OCI-LY3 (cell line): ENCODE data around the gene PTGER4.
"Not testable (repeated sequence)": the region's sequence is repeated elsewhere in the genome, so short reads cannot be mapped to it uniquely, and the experiment has no call there.

ENCODE experiments used
- H2AFZ ChIP-seq: fragments of 200-600, 300-600 bp; shearing (Covaris generic); 2 replicates; pipeline ENCODE4 v1.6.0; 2014; ENCODE audit warnings: antibody characterized with exemption, low read depth, low read length
- H3K27ac ChIP-seq: fragments of 200-600, 300-600 bp; sonication (generic); 2 replicates; pipeline ENCODE4 v1.5.1; 2014; ENCODE audit warnings: mild to moderate bottlenecking, low read length, moderate library complexity, mixed read lengths
- H3K27me3 ChIP-seq: fragments of 200-600, 300-600 bp; sonication (generic); 2 replicates; pipeline ENCODE4 v1.6.1; 2014; ENCODE audit warnings: low read depth, low read length, mixed read lengths
- H3K36me3 ChIP-seq: fragments of 200-600, 300-600 bp; sonication (generic); replicated peaks from 2 replicates; pipeline ENCODE3; 2014; ENCODE audit warnings: low read depth, low read length, mixed read lengths
- H3K4me1 ChIP-seq: fragments of 300-600, 200-600 bp; sonication (generic); 2 replicates; pipeline ENCODE4 v1.6.1; 2014; ENCODE audit warnings: low read length, mixed read lengths
- H3K4me2 ChIP-seq: fragments of 200-600, 300-600 bp; sonication (generic); 2 replicates; pipeline ENCODE4 v1.6.1; 2014; ENCODE audit warnings: low read length, mixed read lengths
- H3K4me3 ChIP-seq: fragments of 300-600, 200-600 bp; sonication (generic); 2 replicates; pipeline ENCODE4 v1.5.1; 2014; ENCODE audit warnings: antibody characterized with exemption, mild to moderate bottlenecking, low read length, moderate library complexity
- H3K79me2 ChIP-seq: fragments of 300-600, 200-600 bp; shearing (Covaris generic); 2 replicates; pipeline ENCODE4 v1.6.1; 2014; ENCODE audit warnings: mild to moderate bottlenecking, low read length, mixed read lengths
- H3K9ac ChIP-seq: fragments of 300-600, 200-600 bp; shearing (Covaris generic); 2 replicates; pipeline ENCODE4 v1.6.0; 2014; ENCODE audit warnings: mild to moderate bottlenecking, low read length, moderate library complexity
- H3K9me3 ChIP-seq: fragments of 200-600, 300-600 bp; shearing (Covaris generic); 2 replicates; pipeline ENCODE4 v1.6.1; 2014; ENCODE audit warnings: low read length, mixed read lengths; ENCODE audit not compliant: insufficient read depth
- H4K20me1 ChIP-seq: fragments of 200-600, 300-600 bp; sonication (generic); 2 replicates; pipeline ENCODE4 v1.6.1; 2016; ENCODE audit warnings: low read length, mixed read lengths; ENCODE audit not compliant: insufficient read depth
- EZH2phosphoT487 ChIP-seq: fragments of 200-600 bp; shearing (Covaris generic); IDR thresholded peaks from 2 replicates; pipeline ENCODE4 v1.6.1; 2018; ENCODE audit warnings: antibody characterized with exemption, mixed run types, low read depth
- TF ChIP-seq, protein P1 (sequence below): fragments of 200-600, 300-600 bp; sonication (generic); IDR thresholded peaks from 2 replicates; pipeline ENCODE4 v1.5.1; 2014; ENCODE audit warnings: antibody characterized with exemption, low read length, low read depth

Gene PTGER4

DNA sequence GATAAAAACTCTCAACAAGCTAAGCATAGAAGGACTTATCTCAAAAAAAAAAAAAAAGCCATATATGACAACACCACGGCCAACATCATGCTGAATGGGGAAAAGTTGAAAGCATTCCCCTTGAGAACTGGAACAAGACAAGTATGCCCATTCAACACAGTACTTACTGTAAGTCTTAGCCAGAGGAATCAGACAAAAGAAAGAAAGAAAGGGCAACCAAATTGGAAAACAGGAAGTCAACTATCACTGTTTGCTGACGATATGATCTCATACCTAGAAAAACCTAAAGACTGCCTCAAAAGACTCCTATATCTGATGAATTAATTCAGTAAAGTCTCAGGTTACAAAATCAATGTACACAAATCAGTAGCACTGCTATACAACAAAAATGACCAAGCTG is 24.6 kb upstream of the PTGER4 start:
- H3K27me3 ChIP-seq: no peaks in the 10 kb centered on the region
- no peak overlapping the region for H3K27ac ChIP-seq
- H3K4me2 ChIP-seq: no peak overlapping the region
- H3K36me3 ChIP-seq: no peaks in the 10 kb centered on the region
- H3K79me2 ChIP-seq: no peaks in the 10 kb centered on the region
- no peak for TF ChIP-seq EZH2phosphoT487
- TF ChIP-seq, protein P1, sequence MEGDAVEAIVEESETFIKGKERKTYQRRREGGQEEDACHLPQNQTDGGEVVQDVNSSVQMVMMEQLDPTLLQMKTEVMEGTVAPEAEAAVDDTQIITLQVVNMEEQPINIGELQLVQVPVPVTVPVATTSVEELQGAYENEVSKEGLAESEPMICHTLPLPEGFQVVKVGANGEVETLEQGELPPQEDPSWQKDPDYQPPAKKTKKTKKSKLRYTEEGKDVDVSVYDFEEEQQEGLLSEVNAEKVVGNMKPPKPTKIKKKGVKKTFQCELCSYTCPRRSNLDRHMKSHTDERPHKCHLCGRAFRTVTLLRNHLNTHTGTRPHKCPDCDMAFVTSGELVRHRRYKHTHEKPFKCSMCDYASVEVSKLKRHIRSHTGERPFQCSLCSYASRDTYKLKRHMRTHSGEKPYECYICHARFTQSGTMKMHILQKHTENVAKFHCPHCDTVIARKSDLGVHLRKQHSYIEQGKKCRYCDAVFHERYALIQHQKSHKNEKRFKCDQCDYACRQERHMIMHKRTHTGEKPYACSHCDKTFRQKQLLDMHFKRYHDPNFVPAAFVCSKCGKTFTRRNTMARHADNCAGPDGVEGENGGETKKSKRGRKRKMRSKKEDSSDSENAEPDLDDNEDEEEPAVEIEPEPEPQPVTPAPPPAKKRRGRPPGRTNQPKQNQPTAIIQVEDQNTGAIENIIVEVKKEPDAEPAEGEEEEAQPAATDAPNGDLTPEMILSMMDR: no peak
- H3K9me3 ChIP-seq: no peaks in the 10 kb centered on the region
- H2AFZ ChIP-seq: no peak overlapping the region
- H3K4me1 ChIP-seq: peaks cover 10% of the 10 kb centered on the region
- H3K9ac ChIP-seq: no peak overlapping the region
- no peaks in the 10 kb centered on the region for H4K20me1 ChIP-seq
- no peak overlapping the region for H3K4me3 ChIP-seq

DNA sequence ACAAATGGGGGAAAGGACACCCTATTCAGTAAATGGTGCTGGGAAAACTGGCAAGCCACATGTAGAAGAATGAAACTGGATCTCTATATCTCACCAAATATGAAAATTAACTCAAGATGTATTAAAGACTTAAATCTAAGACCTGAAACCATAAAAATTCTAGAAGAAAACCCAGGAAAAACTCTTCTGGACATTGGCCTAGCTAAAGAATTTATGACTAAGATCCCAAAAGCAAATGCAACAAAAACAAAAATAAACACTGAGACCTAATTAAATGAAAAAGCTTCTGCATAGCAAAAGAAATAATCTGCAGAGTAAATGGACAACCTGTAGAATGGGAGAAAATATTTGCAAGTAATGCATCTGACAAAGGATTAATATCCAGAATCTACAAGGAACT is 23.6 kb upstream of the PTGER4 start:
- H3K4me1 ChIP-seq, H3K4me2 ChIP-seq, H3K36me3 ChIP-seq, H3K27me3 ChIP-seq, H3K79me2 ChIP-seq, H3K27ac ChIP-seq, H3K9me3 ChIP-seq, H4K20me1 ChIP-seq, H3K4me3 ChIP-seq, H2AFZ ChIP-seq, H3K9ac ChIP-seq: not testable (repeated sequence)

DNA sequence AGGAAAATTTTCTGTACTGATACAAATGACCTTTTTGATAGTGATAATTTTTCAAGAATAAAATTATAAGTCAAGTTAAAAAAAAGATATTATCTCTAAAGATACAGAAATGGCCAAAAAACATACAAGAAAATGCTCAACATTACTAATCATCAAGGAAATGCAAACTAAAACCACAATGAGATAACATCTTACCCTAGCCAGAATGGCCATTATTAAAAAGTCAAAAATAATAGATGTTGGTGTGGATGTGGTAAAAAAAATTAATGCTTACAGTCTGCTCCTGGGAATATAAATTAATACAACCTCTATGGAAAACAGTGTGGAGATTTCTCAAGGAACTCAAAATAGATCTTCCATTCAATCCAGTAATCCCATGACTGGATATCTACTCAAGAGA is 22.9 kb upstream of the PTGER4 start:
- H2AFZ ChIP-seq: no peak overlapping the region
- no peaks in the 10 kb centered on the region for H3K36me3 ChIP-seq
- TF ChIP-seq, protein P1: no peak
- no peak for TF ChIP-seq EZH2phosphoT487
- no peaks in the 10 kb centered on the region for H3K79me2 ChIP-seq
- peaks cover 10% of the 10 kb centered on the region for H3K4me1 ChIP-seq
- H3K4me3 ChIP-seq: no peak overlapping the region
- H3K27ac ChIP-seq: no peak overlapping the region
- no peaks in the 10 kb centered on the region for H4K20me1 ChIP-seq
- no peak overlapping the region for H3K9ac ChIP-seq
- no peak overlapping the region for H3K4me2 ChIP-seq
- H3K9me3 ChIP-seq: no peaks in the 10 kb centered on the region
- no peaks in the 10 kb centered on the region for H3K27me3 ChIP-seq

DNA sequence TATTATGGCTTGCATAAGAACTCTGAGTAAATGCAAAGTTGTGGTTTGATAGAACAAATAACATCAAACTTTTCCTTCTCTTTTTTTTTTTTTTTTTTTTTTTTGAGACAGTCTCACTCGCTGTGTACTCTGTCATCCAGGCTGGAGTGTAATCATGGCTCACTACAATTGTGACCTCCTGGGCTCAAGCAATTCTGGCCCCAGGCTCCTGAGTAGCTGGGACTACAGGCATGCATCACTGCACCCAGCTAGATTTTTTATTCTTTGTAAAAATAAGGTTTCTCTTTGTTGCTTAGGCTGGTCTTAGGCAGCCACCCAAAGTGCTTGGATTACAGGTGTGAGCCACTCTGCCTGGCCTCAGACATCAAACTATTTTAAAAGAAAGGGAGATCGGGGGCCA is 19.0 kb upstream of the PTGER4 start:
- Histone ChIP-seq H4K20me1 (no peaks in the 10 kb centered on the region), H3K9ac (no peak overlapping the region), H3K4me3 (no peak overlapping the region), H3K36me3 (no peaks in the 10 kb centered on the region), H3K27ac (no peak overlapping the region), H3K4me1 (no peaks in the 10 kb centered on the region), H2AFZ (no peak overlapping the region), H3K79me2 (no peaks in the 10 kb centered on the region), H3K9me3 (no peaks in the 10 kb centered on the region), H3K27me3 (no peaks in the 10 kb centered on the region), H3K4me2 (no peak overlapping the region)
- TF ChIP-seq, protein P1: no peak
- no peak for TF ChIP-seq EZH2phosphoT487
